Muscle of leg (tissue), 16 donors: Measurements from ENCODE around the gene KIF20A. TPM values are rescaled to one million over a fixed set of nuclear protein-coding genes. Genes with fewer than 3 reads are reported as not detected.
"Not testable (repeated sequence)": the region's sequence is repeated elsewhere in the genome, so short reads cannot be mapped to it uniquely, and the experiment has no call there.

Experiments
- DNase-seq: peaks from one replicate; pipeline ENCODE4 v3.0.0; 2013
- H3K27ac ChIP-seq: one replicate; pipeline ENCODE4 v1.5.1; 2013; ENCODE audit warnings: mild to moderate bottlenecking, low read length, control low read depth
- H3K27me3 ChIP-seq: one replicate; pipeline ENCODE4 v1.6.1; 2013; ENCODE audit warnings: low read length; ENCODE audit not compliant: control insufficient read depth, insufficient read depth
- H3K36me3 ChIP-seq: one replicate; pipeline ENCODE4 v1.6.1; 2013; ENCODE audit warnings: low read length; ENCODE audit not compliant: control insufficient read depth, insufficient read depth
- H3K4me1 ChIP-seq: one replicate; pipeline ENCODE4 v1.6.1; 2013; ENCODE audit warnings: low read length; ENCODE audit not compliant: control insufficient read depth, insufficient read depth
- H3K4me3 ChIP-seq: one replicate; pipeline ENCODE4 v1.5.1; 2013; ENCODE audit warnings: low read length, control low read depth
- H3K9me3 ChIP-seq: replicated peaks from 2 replicates; pipeline ENCODE4 v1.6.1; 2013; ENCODE audit warnings: low read depth, low read length; ENCODE audit not compliant: control insufficient read depth
- WGBS: methylation state at CpG from one replicate; pipeline ENCODE4 v1.1.5; 2013; ENCODE audit warnings: missing lambda C conversion rate; ENCODE audit not compliant: insufficient coverage; 5-methylcytosine and 5-hydroxymethylcytosine counted together
- long read RNA-seq, 11 donors: transcript quantifications; one replicate each; lab custom pipeline, GENCODE V29; 2026
- polyA plus RNA-seq, 8 donors: library from polyadenylated mRNA; unstranded; fragments of 120-200 nt; gene quantifications; one replicate each; pipeline versions ENCODE4 v1.2.1 to v1.2.3, GENCODE V29; 2013; ENCODE audit warnings: inconsistent platforms in 1 of 8, low replicate concordance in 1 of 8; ENCODE audit not compliant: insufficient read length in 8 of 8, insufficient read depth in 1 of 8
- total RNA-seq: library from RNA; stranded (reverse); fragments of 120-200 nt; gene quantifications from one replicate; pipeline ENCODE4 v1.2.4, GENCODE V29; 2013

KIF20A gene
- total RNA-seq (17.8 TPM), polyA plus RNA-seq (10 to 100 TPM; 15.4 to 36.6 (median 23.9) TPM)
- long read RNA-seq, donor 1, partial matches to known transcripts, result 32 of 36 reads
- long read RNA-seq, donor 1, other reads (novel, unspliced or antisense), result 0 of 36 reads
- long read RNA-seq, donor 2, partial matches to known transcripts, result 0 of 1 reads
- long read RNA-seq, donor 2, other reads (novel, unspliced or antisense), result 0 of 1 reads
- long read RNA-seq, donor 3, partial matches to known transcripts, result 0 of 1 reads
- long read RNA-seq, donor 3, other reads (novel, unspliced or antisense), result 0 of 1 reads
- long read RNA-seq, donor 4, partial matches to known transcripts, result 21 of 22 reads
- long read RNA-seq, donor 4, other reads (novel, unspliced or antisense), result 0 of 22 reads
- long read RNA-seq, donor 5, partial matches to known transcripts, result 114 of 117 reads
- long read RNA-seq, donor 5, other reads (novel, unspliced or antisense), result 0 of 117 reads
- long read RNA-seq, donor 6, partial matches to known transcripts, result 0 of 4 reads
- long read RNA-seq, donor 6, other reads (novel, unspliced or antisense), result 0 of 4 reads
- long read RNA-seq, donor 7, transcript KIF20A-201 (19 exons, 3,201 nt), result major isoform, 6 of 62 reads
- long read RNA-seq, donor 7, partial matches to known transcripts, result 56 of 62 reads
- long read RNA-seq, donor 7, other reads (novel, unspliced or antisense), result 0 of 62 reads
- long read RNA-seq, donor 8, partial matches to known transcripts, result 6 of 8 reads
- long read RNA-seq, donor 8, other reads (novel, unspliced or antisense), result 0 of 8 reads
- long read RNA-seq, donor 9, partial matches to known transcripts, result 49 of 52 reads
- long read RNA-seq, donor 9, other reads (novel, unspliced or antisense), result 0 of 52 reads
- long read RNA-seq, donor 10, transcript KIF20A-201 (19 exons, 3,201 nt), result major isoform, 6 of 95 reads
- long read RNA-seq, donor 10, partial matches to known transcripts, result 89 of 95 reads
- long read RNA-seq, donor 10, other reads (novel, unspliced or antisense), result 0 of 95 reads
- long read RNA-seq, donor 11, partial matches to known transcripts, result 53 of 56 reads
- long read RNA-seq, donor 11, other reads (novel, unspliced or antisense), result 0 of 56 reads

DNA sequence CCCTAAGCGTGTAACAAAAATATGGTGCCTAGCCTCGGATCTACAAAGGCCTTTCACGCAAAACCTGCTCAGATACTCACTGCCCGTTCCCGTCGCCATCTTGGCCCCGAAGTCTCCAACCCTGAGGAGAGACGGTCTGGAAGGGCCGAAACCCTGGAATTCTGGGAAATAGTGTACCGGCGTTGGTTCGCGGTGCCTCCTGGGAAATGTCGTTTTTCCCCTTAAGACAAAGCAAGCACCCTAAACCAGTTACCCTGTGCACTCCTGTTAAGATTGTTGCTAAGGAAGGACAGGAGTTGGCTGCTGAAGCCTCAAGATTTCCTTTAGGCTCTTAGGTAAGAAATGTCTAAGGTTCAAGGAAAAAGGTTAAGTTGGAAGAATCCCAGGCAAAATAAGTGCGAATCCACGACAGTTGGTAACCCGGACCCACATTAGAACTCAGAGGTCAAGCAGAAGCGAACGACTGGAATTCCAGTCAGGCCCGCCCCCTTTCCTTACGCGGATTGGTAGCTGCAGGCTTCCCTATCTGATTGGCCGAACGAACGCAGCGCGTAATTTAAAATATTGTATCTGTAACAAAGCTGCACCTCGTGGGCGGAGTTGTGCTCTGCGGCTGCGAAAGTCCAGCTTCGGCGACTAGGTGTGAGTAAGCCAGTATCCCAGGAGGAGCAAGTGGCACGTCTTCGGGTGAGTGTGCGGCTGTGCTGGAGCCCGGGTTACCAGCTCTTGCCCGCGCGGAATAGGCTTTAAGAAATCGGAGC lies at the start of gene KIF20A, which contains the start of gene BRD8:
TSS of gene KIF20A (plus strand) at position 597 of the 761 bp plus-strand sequence. CDS start 569 bp downstream, outside the sequence.
TSS of gene BRD8 (minus strand) at position 115 of the 761 bp plus-strand sequence. CDS start at position 99, 16 bp downstream.
- Histone ChIP-seq H3K9me3 (no peaks in the 10 kb centered on the region), H3K4me3 (peak within 1 kb of the TSS; percentile 87), H3K27ac (peak within 1 kb of the TSS; percentile 99), H3K27me3 (no peaks in the 10 kb centered on the region), H3K4me1 (peaks cover 13% of the 10 kb centered on the region), H3K36me3 (peaks cover 39% of the 10 kb centered on the region)
- DNase-seq, result peak; percentile 99
- WGBS, result under 1% methylated on average over 36 of the region's 41 CpGs

DNA sequence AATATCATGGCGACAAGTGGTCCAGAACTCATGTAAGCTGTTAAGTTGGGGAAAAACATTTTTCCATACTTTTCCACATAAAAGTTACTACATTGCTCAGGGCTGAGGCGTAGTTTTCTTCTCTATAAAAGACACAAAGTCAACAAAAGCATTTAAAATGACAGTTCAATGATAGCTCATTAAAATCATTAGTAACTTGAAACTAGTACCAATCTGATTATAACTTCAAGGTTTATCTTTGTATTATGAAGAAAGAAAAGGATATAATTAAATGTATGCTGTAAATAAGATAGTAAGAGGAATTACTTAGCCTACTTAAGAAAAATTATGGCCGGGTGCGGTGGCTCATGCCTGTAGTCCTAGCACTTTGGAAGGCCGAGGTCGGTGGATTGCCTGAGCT lies 49.6 kb upstream of the KIF20A start:
- Histone ChIP-seq H3K9me3 (no peaks in the 10 kb centered on the region), H3K36me3 (no peaks in the 10 kb centered on the region), H3K4me1 (peaks cover 2% of the 10 kb centered on the region), H3K4me3 (no peak overlapping the region), H3K27ac (no peak overlapping the region), H3K27me3 (no peaks in the 10 kb centered on the region)
- DNase-seq, result no peak
- 88% methylated on average over 4 of the region's 6 CpGs for WGBS

DNA sequence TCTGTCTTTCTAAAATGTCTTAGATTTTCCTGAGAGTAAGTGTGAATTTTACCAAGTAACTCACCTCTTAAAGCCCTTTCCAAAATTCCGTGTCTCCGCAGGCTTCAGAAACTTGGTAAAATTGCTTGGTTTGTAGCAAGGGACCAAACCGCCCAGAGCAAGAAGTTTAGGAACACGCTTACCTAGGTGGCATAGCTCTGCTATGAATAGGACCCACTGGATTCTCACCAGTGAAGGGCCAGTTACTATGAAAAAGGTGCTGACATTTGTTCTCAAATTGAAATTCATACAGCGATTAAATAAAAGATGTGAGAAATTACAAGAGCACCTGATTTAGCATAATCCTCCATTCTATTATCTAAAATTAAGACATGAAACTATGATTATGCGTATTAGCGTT lies 46.4 kb upstream of the KIF20A start:
- Histone ChIP-seq H3K27ac (no peak overlapping the region), H3K27me3 (no peaks in the 10 kb centered on the region), H3K4me1 (peaks cover 2% of the 10 kb centered on the region), H3K36me3 (no peaks in the 10 kb centered on the region), H3K4me3 (no peak overlapping the region), H3K9me3 (no peaks in the 10 kb centered on the region)
- no peak for DNase-seq
- WGBS, result 92% methylated on average over 4 of the region's 7 CpGs

DNA sequence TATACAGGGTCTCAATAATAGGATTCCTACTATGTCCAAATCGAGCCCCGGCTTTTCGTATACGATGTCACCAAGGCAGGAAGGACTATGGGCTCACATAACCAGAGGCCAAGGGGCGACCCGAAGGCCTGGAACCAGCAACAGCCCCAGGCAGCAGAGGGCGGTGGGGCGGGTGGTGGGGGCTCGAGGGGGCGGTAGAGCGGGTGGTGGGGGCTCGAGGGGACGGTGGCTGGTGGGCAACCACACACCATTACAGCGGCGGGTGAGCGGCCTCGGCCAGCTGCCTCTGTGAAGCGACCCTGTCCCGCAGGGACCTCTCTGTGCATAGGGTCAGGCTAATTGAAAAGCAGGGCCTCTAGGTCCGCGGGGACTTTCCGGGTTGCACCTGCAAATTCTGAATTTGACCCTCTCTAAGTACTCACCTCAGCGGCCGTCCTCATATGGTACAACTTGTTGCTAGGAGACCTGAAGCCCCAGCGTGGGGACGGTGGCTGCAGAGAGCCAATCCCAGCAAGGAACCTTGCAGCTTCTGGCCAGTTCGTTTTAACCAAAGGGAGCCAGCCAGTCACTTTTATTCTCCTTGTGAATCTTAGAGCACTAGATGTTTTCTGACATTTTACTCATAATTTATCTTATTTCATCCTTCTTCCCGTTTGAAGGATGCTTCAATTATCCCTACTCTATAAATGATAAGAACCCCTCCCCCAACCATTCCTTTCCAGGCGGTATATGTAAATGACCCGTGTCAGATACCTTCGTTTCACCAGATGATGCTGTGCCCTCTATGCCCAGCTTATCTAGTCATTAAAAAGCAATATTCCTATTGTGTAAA lies 39.7 kb upstream of the KIF20A start, which contains the start of gene NME5:
TSS of gene NME5 (minus strand) at position 480 of the 832 bp plus-strand sequence. CDS start 648 bp downstream, outside the sequence.
- Histone ChIP-seq H3K36me3 (no peaks in the 10 kb centered on the region), H3K27ac (no peak within 1 kb of the TSS), H3K4me1 (peaks cover 3% of the 10 kb centered on the region), H3K27me3 (no peaks in the 10 kb centered on the region), H3K9me3 (no peaks in the 10 kb centered on the region), H3K4me3 (peak within 1 kb of the TSS; percentile 54)
- DNase-seq, result peak; percentile 74
- WGBS, result 2% methylated on average over 15 of the region's 31 CpGs

DNA sequence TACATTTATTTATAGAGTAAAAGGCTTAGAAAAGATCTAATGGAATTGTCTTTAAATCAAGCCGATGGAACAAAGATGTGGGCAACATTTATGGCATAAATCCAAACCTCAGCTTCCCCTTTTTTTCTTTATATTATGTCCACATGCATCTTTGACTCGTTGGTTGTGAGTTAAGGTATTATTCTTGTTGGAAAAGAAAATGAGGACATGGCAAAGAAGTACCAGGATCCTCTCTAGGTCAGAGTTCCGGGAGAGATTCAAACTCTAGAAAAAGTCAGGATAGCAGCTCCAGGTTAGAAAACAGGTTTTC lies 39.2 kb upstream of the KIF20A start:
- H3K9me3 ChIP-seq, result no peaks in the 10 kb centered on the region
- H3K27ac ChIP-seq, result no peak overlapping the region
- no CpG with 5 or more reads among the region's 3 CpGs for WGBS
- H3K4me1 ChIP-seq, result peaks cover 3% of the 10 kb centered on the region
- DNase-seq, result no peak
- H3K4me3 ChIP-seq, result no peak overlapping the region
- H3K27me3 ChIP-seq, result no peaks in the 10 kb centered on the region
- H3K36me3 ChIP-seq, result no peaks in the 10 kb centered on the region

DNA sequence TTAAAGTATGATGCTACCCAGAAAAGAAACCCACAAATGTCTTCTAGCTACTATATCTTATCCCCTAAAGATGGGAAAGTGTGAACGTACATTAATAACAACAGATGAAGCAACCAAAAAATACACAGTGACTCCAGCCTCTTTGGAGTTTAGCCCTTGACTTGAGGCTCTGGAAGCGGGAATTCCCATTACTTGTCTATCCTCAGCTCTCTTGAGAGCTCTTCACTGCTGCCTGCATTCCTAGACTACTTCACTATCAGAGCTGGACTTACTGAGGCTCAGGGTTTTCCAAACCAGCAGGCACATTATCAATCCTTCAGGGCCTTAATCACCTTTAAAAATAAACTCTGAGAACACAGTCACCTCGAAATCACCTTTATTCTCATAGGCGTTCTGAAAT lies 38.6 kb upstream of the KIF20A start:
- WGBS, result 33% methylated on average over 1 of the region's 4 CpGs
- Histone ChIP-seq H3K27me3 (no peaks in the 10 kb centered on the region), H3K4me3 (no peak overlapping the region), H3K4me1 (peaks cover 3% of the 10 kb centered on the region), H3K27ac (no peak overlapping the region), H3K36me3 (no peaks in the 10 kb centered on the region), H3K9me3 (no peaks in the 10 kb centered on the region)
- DNase-seq, result no peak

DNA sequence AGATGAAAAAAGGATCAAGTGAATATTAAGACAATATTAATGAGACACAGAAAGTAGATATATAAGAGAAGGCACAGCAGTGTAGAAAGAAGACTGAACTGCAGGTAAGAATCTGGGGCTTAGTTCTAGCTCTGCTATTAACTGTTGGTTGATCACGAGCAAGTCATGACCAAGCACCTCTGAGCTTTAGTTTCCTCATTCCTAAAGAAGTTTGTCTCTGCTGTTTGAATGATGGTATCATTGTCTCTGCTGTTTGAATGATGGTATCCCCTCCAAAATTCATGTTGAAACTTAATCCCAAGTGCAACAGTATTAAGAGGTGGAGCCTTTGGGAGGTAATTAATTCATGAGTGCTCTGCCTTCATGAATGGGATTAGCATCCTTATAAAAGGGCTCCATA lies 37.2 kb upstream of the KIF20A start:
- Histone ChIP-seq H3K27me3 (no peaks in the 10 kb centered on the region), H3K4me3 (no peak overlapping the region), H3K36me3 (no peaks in the 10 kb centered on the region), H3K27ac (no peak overlapping the region), H3K9me3 (no peaks in the 10 kb centered on the region), H3K4me1 (peaks cover 3% of the 10 kb centered on the region)
- WGBS, result no CpG with 5 or more reads among the region's 1 CpG
- DNase-seq, result no peak

DNA sequence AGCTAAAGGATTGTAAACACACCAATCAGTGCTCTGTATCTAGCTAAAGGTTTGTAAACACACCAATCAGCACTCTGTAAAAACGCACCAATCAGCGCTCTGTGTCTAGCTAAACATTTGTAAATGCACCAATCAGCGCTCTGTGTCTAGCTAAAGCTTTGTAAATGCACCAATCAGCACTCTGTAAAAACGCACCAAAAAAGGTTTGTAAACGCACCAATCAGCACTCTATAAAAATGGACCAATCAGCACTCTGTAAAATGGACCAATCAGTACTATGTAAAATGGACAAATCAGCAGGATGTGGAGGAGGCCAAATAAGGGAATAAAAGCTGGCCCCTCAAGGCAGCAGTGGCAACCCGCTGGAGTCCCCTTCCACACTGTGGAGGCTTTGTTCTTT lies 35.3 kb upstream of the KIF20A start:
- H3K9me3 ChIP-seq, H3K36me3 ChIP-seq, H3K4me3 ChIP-seq, H3K27me3 ChIP-seq, DNase-seq, H3K27ac ChIP-seq, H3K4me1 ChIP-seq: not testable (repeated sequence)
- 92% methylated on average over 2 of the region's 6 CpGs for WGBS

DNA sequence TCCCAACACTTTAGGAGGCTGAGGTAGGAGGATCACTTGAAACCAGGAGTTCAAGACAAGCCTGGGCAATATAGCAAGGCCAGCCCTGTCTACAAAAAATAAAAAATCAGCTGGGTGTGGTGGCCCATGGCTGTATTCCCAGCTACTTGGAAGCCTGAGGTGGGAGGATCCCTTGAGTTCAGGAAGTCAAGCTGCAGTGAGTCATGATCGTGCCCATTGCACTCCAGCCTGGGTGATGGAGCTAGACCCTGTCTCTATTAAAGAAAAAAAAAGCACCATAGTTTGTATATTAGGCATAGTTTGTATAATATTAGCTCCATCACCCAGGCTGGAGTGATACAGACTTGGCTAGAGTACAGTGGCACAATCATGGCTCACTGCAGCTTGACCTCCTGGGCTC lies 30.1 kb upstream of the KIF20A start:
- H3K4me3 ChIP-seq, result no peak overlapping the region
- H3K27me3 ChIP-seq, result no peaks in the 10 kb centered on the region
- peak; percentile 22 for DNase-seq
- no peaks in the 10 kb centered on the region for H3K9me3 ChIP-seq
- no peaks in the 10 kb centered on the region for H3K36me3 ChIP-seq
- no CpG with 5 or more reads among the region's 1 CpG for WGBS
- no peak overlapping the region for H3K27ac ChIP-seq
- no peaks in the 10 kb centered on the region for H3K4me1 ChIP-seq
